Spinal cord (tissue), 10 donors: ENCODE results near the gene AAK1. TPM values are rescaled to one million over a fixed set of nuclear protein-coding genes. Genes with fewer than 3 reads are reported as not detected.

Source experiments
- DNase-seq, 6 donors: peaks; one replicate each; pipeline versions ENCODE4 v3.0.0 to v3.0.0-alpha.2; 2013 to 2015; ENCODE audit warnings: low spot score in 6 of 6, low read depth in 4 of 6
- H3K27ac ChIP-seq: one replicate; pipeline ENCODE4 v1.5.1; 2013; ENCODE audit warnings: low read depth, low read length, control low read depth
- H3K27me3 ChIP-seq: one replicate; pipeline ENCODE4 v1.6.1; 2013; ENCODE audit warnings: low read length; ENCODE audit not compliant: control insufficient read depth, insufficient read depth
- H3K36me3 ChIP-seq: one replicate; pipeline ENCODE4 v1.6.1; 2013; ENCODE audit warnings: low read length; ENCODE audit not compliant: control insufficient read depth, insufficient read depth
- H3K4me1 ChIP-seq: one replicate; pipeline ENCODE4 v1.6.1; 2013; ENCODE audit warnings: low read length; ENCODE audit not compliant: control insufficient read depth, insufficient read depth
- H3K4me3 ChIP-seq: one replicate; pipeline ENCODE4 v1.5.1; 2013; ENCODE audit warnings: low read depth, low read length, control low read depth
- H3K9me3 ChIP-seq: one replicate; pipeline ENCODE4 v1.6.1; 2013; ENCODE audit warnings: low read length; ENCODE audit not compliant: control insufficient read depth, insufficient read depth
- WGBS: methylation state at CpG from one replicate; pipeline ENCODE4 v1.1.5; 2013; ENCODE audit warnings: missing lambda C conversion rate; ENCODE audit not compliant: insufficient coverage; 5-methylcytosine and 5-hydroxymethylcytosine counted together
- polyA plus RNA-seq, 2 donors: library from polyadenylated mRNA; unstranded; fragments of 120-200 nt; gene quantifications; one replicate each; pipeline ENCODE4 v1.2.1, GENCODE V29; 2013; ENCODE audit not compliant: insufficient read length in 2 of 2
- total RNA-seq, 2 donors: library from RNA; depleted of rRNA in 1 of 2; stranded (reverse); fragments of 120-200 nt in 1 of 2; fragments of >200 nt in 1 of 2; gene quantifications; one replicate each; pipeline versions ENCODE4 v1.2.3 to v1.2.4, GENCODE V29; 2013 to 2014
- donor health status: healthy.

The AAK1 gene
- total and polyA plus RNA-seq, 4 donors = 38.0 to 55.4 (median 45.0) TPM

DNA sequence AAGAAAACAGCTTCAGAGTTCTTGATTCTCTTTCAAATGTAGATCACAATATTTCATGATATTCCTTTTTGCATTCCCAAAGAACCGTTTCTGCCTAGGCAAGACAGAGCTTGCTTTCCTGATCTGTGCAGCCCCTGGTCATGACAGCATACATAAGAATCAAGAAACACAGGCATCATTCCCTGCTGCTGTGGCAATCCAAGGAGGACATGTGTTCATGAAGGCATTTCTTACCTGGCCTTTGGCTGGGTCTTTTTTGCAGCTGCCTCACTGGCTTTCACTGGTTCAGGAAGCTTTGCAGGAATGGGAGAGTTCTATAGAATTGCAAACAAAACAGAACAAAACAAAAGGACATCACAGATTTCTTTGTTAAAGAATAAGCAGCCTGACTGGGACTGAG lies 118.7 kb downstream of the AAK1 start:
- no peaks in the 10 kb centered on the region for H3K9me3 ChIP-seq
- H3K27me3 ChIP-seq = no peaks in the 10 kb centered on the region
- peaks cover 12% of the 10 kb centered on the region for H3K36me3 ChIP-seq
- no peak overlapping the region for H3K4me3 ChIP-seq
- WGBS = 83% methylated on average over 1 of the region's 1 CpG
- DNase-seq = no peak
- peaks cover 4% of the 10 kb centered on the region for H3K4me1 ChIP-seq
- H3K27ac ChIP-seq = no peak overlapping the region

- DNase-seq = no peak
- Histone ChIP-seq H3K4me3 (no peak overlapping the region), H3K27ac (no peak overlapping the region), H3K9me3 (no peaks in the 10 kb centered on the region), H3K27me3 (no peaks in the 10 kb centered on the region), H3K36me3 (peaks cover 26% of the 10 kb centered on the region), H3K4me1 (peaks cover 4% of the 10 kb centered on the region)
- WGBS = no CpG with 5 or more reads among the region's 2 CpGs
Measured at GRCh38 chr2:69521747-69522146, 121.8 kb downstream of the AAK1 start.

GRCh38 chr2:69518841-69519240 lies 124.7 kb downstream of the AAK1 start:
- Histone ChIP-seq H3K4me3 (no peak overlapping the region), H3K4me1 (peaks cover 20% of the 10 kb centered on the region), H3K27ac (no peak overlapping the region), H3K9me3 (no peaks in the 10 kb centered on the region), H3K27me3 (no peaks in the 10 kb centered on the region), H3K36me3 (peaks cover 32% of the 10 kb centered on the region)
- DNase-seq = no peak
- WGBS = 56% methylated on average over 6 of the region's 6 CpGs

DNA sequence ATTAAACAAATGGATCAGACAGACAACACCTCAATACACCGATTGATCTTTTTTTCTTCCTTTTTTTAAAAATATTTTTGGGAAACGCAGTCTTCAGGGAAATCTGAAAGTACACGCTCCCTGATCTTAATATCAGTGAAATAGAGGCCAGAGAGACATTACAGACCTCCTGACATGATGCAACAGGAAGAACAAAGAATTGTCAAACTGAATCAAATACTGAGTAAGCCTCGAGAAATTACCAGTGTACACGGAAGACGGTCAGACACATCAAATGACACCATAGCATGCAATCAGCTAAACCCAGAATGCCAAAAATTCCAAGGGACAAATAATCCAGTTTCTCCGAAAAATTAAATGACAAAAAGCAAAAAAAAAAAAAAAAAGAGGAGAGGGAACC lies 126.1 kb downstream of the AAK1 start:
- no CpG with 5 or more reads among the region's 7 CpGs for WGBS
- H3K27ac ChIP-seq = no peak overlapping the region
- H3K9me3 ChIP-seq = no peaks in the 10 kb centered on the region
- H3K36me3 ChIP-seq = peaks cover 32% of the 10 kb centered on the region
- H3K4me3 ChIP-seq = no peak overlapping the region
- H3K27me3 ChIP-seq = no peaks in the 10 kb centered on the region
- DNase-seq = no peak
- H3K4me1 ChIP-seq = peaks cover 20% of the 10 kb centered on the region

DNA sequence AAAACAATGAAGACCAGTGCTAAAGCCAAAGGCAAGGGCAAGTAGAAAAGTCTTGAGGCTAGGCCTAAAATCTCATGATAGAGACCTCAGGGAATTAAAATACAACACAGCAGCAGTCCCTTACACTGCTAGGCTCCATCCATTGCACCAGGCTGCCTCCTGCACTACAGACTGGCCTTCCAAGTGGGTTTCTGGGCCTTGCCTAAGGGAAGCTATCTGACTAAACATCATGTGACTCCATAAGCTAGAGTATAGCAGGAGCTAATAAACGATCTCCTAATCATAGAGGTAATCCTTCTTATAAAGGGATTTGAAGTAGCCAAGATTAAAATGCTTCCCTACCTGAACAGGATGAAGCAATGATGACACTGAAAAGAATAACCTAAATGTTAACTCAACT lies 128.7 kb downstream of the AAK1 start:
- Histone ChIP-seq H3K27me3 (no peaks in the 10 kb centered on the region), H3K4me3 (no peak overlapping the region), H3K4me1 (peaks cover 16% of the 10 kb centered on the region), H3K9me3 (no peaks in the 10 kb centered on the region), H3K36me3 (peaks cover 24% of the 10 kb centered on the region), H3K27ac (peak overlapping the region; percentile 63)
- no CpG with 5 or more reads among the region's 1 CpG for WGBS
- DNase-seq = no peak

- H3K36me3 ChIP-seq = peaks cover 24% of the 10 kb centered on the region
- H3K9me3 ChIP-seq = no peaks in the 10 kb centered on the region
- DNase-seq = peak in 4 of 6 donors; percentile 39 to 89 (median 60)
Measured at GRCh38 chr2:69514406-69514805, 129.1 kb downstream of the AAK1 start.

DNA sequence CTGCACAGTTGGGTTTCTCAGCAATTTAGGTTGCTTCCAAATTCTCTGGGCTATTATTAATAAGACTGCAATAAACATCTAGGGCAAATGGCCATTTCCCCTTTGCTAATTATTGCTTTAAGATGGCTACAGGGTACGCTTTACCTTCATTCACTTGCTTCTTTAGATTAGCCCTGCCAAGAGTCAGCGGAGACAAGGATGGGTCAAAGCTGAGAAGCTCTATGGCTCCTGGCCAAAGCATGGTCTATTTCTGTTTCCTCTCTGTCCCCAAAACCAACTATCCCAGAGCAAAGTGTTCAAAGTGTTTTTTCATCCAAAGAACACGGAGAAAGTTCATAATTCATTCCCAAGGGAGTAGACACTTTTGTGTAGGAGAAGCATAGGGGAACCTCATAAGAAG lies 131.1 kb downstream of the AAK1 start:
- H3K27ac ChIP-seq = no peak overlapping the region
- peak in 1 of 6 donors; percentile 80 for DNase-seq
- WGBS = 69% methylated on average over 2 of the region's 3 CpGs
- no peaks in the 10 kb centered on the region for H3K27me3 ChIP-seq
- H3K36me3 ChIP-seq = peaks cover 21% of the 10 kb centered on the region
- no peaks in the 10 kb centered on the region for H3K9me3 ChIP-seq
- H3K4me3 ChIP-seq = no peak overlapping the region
- H3K4me1 ChIP-seq = peaks cover 16% of the 10 kb centered on the region

More at GRCh38 chr2:69514406-69514805, 129.1 kb downstream of the AAK1 start:
- WGBS = 19% methylated on average over 2 of the region's 2 CpGs
- H3K27me3 ChIP-seq = no peaks in the 10 kb centered on the region
- no peak overlapping the region for H3K4me3 ChIP-seq
- H3K4me1 ChIP-seq = peaks cover 16% of the 10 kb centered on the region
- peak overlapping the region; percentile 63 for H3K27ac ChIP-seq

DNA sequence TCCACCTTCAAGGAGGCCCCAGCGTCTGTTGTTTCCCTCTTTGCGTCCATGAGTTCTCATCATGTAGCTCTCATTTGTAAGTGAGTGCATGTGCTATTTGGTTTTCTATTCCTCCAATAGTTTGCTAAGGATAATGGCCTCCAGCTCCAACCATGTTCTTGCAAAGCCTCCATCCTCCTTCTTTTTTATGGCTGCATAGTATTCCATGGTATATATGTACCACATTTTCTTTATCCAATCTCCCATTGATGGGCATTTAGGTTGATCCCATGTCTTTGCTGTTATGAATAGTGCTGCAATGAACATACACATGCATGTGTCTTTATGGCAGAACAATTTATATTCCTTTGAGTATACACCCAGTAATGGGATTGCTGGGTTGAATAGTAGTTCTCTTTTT lies 133.3 kb downstream of the AAK1 start:
- no CpG with 5 or more reads among the region's 2 CpGs for WGBS
- Histone ChIP-seq H3K27ac (no peak overlapping the region), H3K27me3 (no peaks in the 10 kb centered on the region), H3K4me1 (peaks cover 14% of the 10 kb centered on the region), H3K36me3 (peaks cover 21% of the 10 kb centered on the region), H3K9me3 (no peaks in the 10 kb centered on the region), H3K4me3 (no peak overlapping the region)
- no peak for DNase-seq

DNA sequence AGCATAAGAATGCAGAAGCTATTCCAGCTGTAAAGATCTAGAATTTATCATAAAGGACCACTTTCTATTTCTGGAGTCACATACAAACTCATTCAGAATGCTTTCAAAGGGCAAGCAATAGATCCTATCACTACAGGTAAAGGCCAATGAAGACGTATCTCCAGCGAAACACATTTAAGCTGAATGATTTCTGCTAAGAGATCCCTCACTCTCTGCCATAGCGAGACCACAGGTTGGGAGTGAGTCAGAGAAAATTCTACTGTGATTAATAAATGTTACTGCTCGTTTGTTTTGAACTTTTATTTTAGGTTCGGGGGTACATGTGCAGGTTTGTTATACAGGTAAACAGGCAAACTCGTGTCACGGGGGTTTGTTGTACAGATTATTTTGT lies 133.8 kb downstream of the AAK1 start:
- no peaks in the 10 kb centered on the region for H3K27me3 ChIP-seq
- no peak overlapping the region for H3K27ac ChIP-seq
- WGBS = no CpG with 5 or more reads among the region's 7 CpGs
- DNase-seq = no peak
- H3K9me3 ChIP-seq = no peaks in the 10 kb centered on the region
- H3K36me3 ChIP-seq = peaks cover 21% of the 10 kb centered on the region
- H3K4me3 ChIP-seq = no peak overlapping the region
- peaks cover 9% of the 10 kb centered on the region for H3K4me1 ChIP-seq

DNA sequence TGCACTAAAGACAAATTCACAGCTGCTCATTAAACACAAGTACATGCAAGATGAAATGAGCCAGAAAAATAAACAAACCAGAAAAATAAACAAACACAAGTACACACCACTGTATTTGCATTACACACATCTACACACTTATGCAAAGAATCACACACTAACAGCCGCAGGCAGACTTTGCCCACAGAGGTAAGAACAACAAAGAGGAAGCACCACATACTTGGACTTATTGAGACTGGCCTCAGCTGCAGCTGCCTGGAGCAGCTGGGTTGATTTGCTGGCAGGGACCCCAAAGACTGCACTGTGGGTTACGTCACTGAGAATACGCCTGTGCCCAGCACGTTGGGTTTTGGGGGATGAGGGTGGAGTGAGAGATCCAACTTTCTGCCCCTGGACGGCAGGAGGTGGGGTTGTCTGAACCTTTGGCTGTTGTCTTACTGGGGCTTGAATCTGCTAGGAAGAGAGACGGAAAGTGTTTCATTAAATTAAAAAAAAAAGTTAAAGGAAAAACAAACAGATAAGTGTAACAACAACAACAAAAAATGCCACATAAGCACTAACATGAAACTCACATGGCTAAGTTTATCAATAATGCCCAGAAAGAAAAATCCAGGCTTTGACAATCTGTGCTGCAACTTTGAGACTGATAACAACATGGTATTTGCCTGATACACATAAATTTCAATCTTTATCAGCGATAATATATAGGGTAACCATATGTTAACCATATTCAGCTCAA lies 134.4 kb downstream of the AAK1 start:
- Histone ChIP-seq H3K9me3 (no peaks in the 10 kb centered on the region), H3K27me3 (no peaks in the 10 kb centered on the region), H3K4me3 (no peak overlapping the region), H3K4me1 (peaks cover 3% of the 10 kb centered on the region), H3K36me3 (peaks cover 22% of the 10 kb centered on the region), H3K27ac (no peak overlapping the region)
- peak in 3 of 6 donors; percentile 19 to 67 (median 59) for DNase-seq
- WGBS = 51% methylated on average over 4 of the region's 7 CpGs
